Stomach (tissue), 9 donors: ENCODE results near the gene MAST3. TPM values are rescaled to one million over a fixed set of nuclear protein-coding genes. Genes with fewer than 3 reads are reported as not detected.

Experiments
- DNase-seq, 2 donors: peaks; one replicate each; pipeline versions ENCODE4 v3.0.0 to v3.0.0-alpha.2; 2013 to 2019
- H3K27ac ChIP-seq, 5 donors: fragments of 200-600 bp in 4 of 5; sonication (generic) in 4 of 5; one replicate each; pipeline ENCODE4 v1.5.1; 2013 to 2019; ENCODE audit warnings: mild to moderate bottlenecking in 1 of 5, moderate library complexity in 1 of 5
- H3K27me3 ChIP-seq, 3 donors: fragments of 200-600 bp; sonication (generic); one replicate each; pipeline ENCODE4 v1.5.1; 2017 to 2019; ENCODE audit warnings: mixed run types in 1 of 3
- H3K36me3 ChIP-seq, 4 donors: fragments of 200-600 bp; sonication (generic); 1 replicate in 3 of 4; 2 replicates in 1 of 4; pipeline ENCODE4 v1.5.1; 2016 to 2019
- H3K4me1 ChIP-seq, 4 donors: fragments of 200-600 bp; sonication (generic); one replicate each; pipeline ENCODE4 v1.5.1; 2016 to 2019
- H3K4me3 ChIP-seq, 4 donors: fragments of 200-600 bp; sonication (generic) in 3 of 4; one replicate each; pipeline ENCODE4 v1.5.1; 2016 to 2019; ENCODE audit warnings: mild to moderate bottlenecking in 1 of 4
- H3K9me3 ChIP-seq, 4 donors: fragments of 200-600 bp; sonication (generic); one replicate each; pipeline ENCODE4 v1.5.1; 2016 to 2019
- EP300 ChIP-seq: sonication (generic); formaldehyde crosslinking; IDR thresholded peaks from one replicate; pipeline ENCODE4 v1.6.1; 2017; ENCODE audit warnings: antibody characterized with exemption
- POLR2A ChIP-seq, 4 donors: fragments of 450-650 bp; IDR thresholded peaks; one replicate each; pipeline ENCODE4 v1.6.1; 2016; ENCODE audit warnings: antibody characterized with exemption in 4 of 4, control low read depth in 2 of 4, mild to moderate bottlenecking in 1 of 4, moderate library complexity in 1 of 4
- POLR2AphosphoS5 ChIP-seq, 3 donors: sonication (generic); formaldehyde crosslinking; IDR thresholded peaks; one replicate each; pipeline ENCODE4 v1.6.1; 2016; ENCODE audit warnings: antibody characterized with exemption in 3 of 3
- WGBS, 5 donors: extraction: QIAGEN DNeasy Blood & Tissue Kit in 3 of 5; methylation state at CpG; one replicate each; pipeline versions ENCODE4 v1.1.5 to v1.1.7; 2013 to 2018; 5-methylcytosine and 5-hydroxymethylcytosine counted together
- intact Hi-C: fragments of 100-400 bp; cut with DNase I; formaldehyde crosslinking; loops from one replicate; pipeline ENCODE4 v1.15.1; 2023; ENCODE audit warnings: low total_unique reads
- polyA plus RNA-seq, 3 donors: library from polyadenylated mRNA; stranded (reverse); fragments of 200-250 nt; gene quantifications; one replicate each; pipeline ENCODE4 v1.2.3, GENCODE V29; 2013
- total RNA-seq, 5 donors: library from RNA; depleted of rRNA; stranded (reverse); fragments of >200 nt; gene quantifications; one replicate each; pipeline versions ENCODE4 v1.1.0 to v1.2.3, GENCODE V29; 2014 to 2016
- TF ChIP-seq, protein P1 (sequence below), 7 experiments: fragments of 450-650 bp in 4 of 7; fragments of 200-600 bp in 3 of 7; sonication (generic) in 3 of 7; IDR thresholded peaks; one replicate each; pipeline ENCODE4 v1.5.1; 2016 to 2019; ENCODE audit warnings: antibody characterized with exemption in 7 of 7, control low read depth in 2 of 7, mild to moderate bottlenecking in 1 of 7
- donor health status: healthy with polysubstance abuse.
- donor health status: Bipolar disorder and iron deficiency.
- donor health status: healthy.

The MAST3 gene
- total and polyA plus RNA-seq, 8 donors = 1.7 to 29.0 (median 6.9) TPM

GRCh38 chr19:18119717-18120105, 22.1 kb downstream of the MAST3 start:
- H3K36me3 ChIP-seq = peaks cover 9 to 40% (median 31%) of the 10 kb centered on the region in 4 donors
- intact Hi-C loops = loop anchor here (10.0 kb wide), 1 partner anchor 45 kb away; no protein-coding TSS in a partner anchor
- peak in 1 of 2 donors; percentile 66 for DNase-seq
- H3K4me1 ChIP-seq = peaks cover 21 to 32% (median 27%) of the 10 kb centered on the region in 4 donors
- WGBS, 5 donors = 81 to 91% (median 83%) methylated on average over 10 to 14 of the region's 14 CpGs
- peak overlapping the region in 4 of 5 donors; percentile 20 to 86 (median 50) for H3K27ac ChIP-seq
- H3K27me3 ChIP-seq = no peaks in the 10 kb centered on the region
- no peak for TF ChIP-seq POLR2A (IDR thresholded peaks at IDR 0.05)
- TF ChIP-seq, protein P1, sequence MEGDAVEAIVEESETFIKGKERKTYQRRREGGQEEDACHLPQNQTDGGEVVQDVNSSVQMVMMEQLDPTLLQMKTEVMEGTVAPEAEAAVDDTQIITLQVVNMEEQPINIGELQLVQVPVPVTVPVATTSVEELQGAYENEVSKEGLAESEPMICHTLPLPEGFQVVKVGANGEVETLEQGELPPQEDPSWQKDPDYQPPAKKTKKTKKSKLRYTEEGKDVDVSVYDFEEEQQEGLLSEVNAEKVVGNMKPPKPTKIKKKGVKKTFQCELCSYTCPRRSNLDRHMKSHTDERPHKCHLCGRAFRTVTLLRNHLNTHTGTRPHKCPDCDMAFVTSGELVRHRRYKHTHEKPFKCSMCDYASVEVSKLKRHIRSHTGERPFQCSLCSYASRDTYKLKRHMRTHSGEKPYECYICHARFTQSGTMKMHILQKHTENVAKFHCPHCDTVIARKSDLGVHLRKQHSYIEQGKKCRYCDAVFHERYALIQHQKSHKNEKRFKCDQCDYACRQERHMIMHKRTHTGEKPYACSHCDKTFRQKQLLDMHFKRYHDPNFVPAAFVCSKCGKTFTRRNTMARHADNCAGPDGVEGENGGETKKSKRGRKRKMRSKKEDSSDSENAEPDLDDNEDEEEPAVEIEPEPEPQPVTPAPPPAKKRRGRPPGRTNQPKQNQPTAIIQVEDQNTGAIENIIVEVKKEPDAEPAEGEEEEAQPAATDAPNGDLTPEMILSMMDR (IDR thresholded peaks at IDR 0.05) = no peak
- no peak for TF ChIP-seq EP300
- no peak for TF ChIP-seq POLR2AphosphoS5 (IDR thresholded peaks at IDR 0.05)
- H3K4me3 ChIP-seq = peak overlapping the region in 3 of 4 donors; percentile 6 to 78 (median 24)
- H3K9me3 ChIP-seq = no peaks in the 10 kb centered on the region

DNA sequence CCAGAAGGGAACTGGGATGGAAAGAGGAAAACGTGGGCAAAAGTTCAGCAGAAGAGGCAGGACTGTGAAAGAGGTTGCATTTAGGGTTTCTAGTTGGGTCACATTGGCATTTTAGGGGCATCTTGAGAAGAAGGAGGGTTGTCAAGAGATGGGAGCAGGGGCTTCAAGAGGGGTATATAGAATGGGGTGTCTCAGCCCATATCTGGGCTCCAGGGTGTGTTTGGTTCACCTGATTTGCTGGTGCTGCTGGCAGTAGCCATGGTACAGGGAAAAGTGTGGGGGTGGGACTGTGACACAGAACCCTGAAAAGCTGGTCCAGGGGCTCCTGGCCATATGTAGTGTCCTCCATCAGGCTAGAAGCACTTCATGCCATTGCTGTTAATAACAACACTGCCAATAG, 22.5 kb downstream of the MAST3 start:
- WGBS, 5 donors = 47 to 72% (median 56%) methylated on average over 1 of the region's 1 CpG
- DNase-seq = no peak
- peaks cover 9 to 40% (median 35%) of the 10 kb centered on the region in 4 donors for H3K36me3 ChIP-seq
- peaks cover 21 to 32% (median 27%) of the 10 kb centered on the region in 4 donors for H3K4me1 ChIP-seq
- H3K27me3 ChIP-seq = no peaks in the 10 kb centered on the region
- peak overlapping the region in 4 of 5 donors; percentile 20 to 86 (median 50) for H3K27ac ChIP-seq
- intact Hi-C loops = no loop called here
- H3K4me3 ChIP-seq = no peak overlapping the region
- H3K9me3 ChIP-seq = no peaks in the 10 kb centered on the region
- TF ChIP-seq, protein P1 (IDR thresholded peaks at IDR 0.05) = no peak
- no peak for TF ChIP-seq POLR2AphosphoS5 (IDR thresholded peaks at IDR 0.05)

- no peak overlapping the region for H3K27ac ChIP-seq
- H3K36me3 ChIP-seq = peaks cover 9 to 48% (median 45%) of the 10 kb centered on the region in 4 donors
- peaks cover 21 to 32% (median 27%) of the 10 kb centered on the region in 4 donors for H3K4me1 ChIP-seq
- no peak for TF ChIP-seq POLR2A (IDR thresholded peaks at IDR 0.05)
- TF ChIP-seq POLR2AphosphoS5 (IDR thresholded peaks at IDR 0.05) = no peak
- H3K4me3 ChIP-seq = no peak overlapping the region
- no peaks in the 10 kb centered on the region for H3K9me3 ChIP-seq
- WGBS, 5 donors = 89 to 98% (median 96%) methylated on average over 5 of the region's 5 CpGs
- no peak for DNase-seq
- no peaks in the 10 kb centered on the region for H3K27me3 ChIP-seq
- intact Hi-C loops = no loop called here
These were observed 23.6 kb downstream of the MAST3 start for GRCh38 chr19:18121166-18121565.

GRCh38 chr19:18122424-18122823, 24.8 kb downstream of the MAST3 start:
- Histone ChIP-seq H3K4me3 (no peak overlapping the region), H3K4me1 (peaks cover 17 to 24% (median 22%) of the 10 kb centered on the region in 4 donors), H3K27me3 (no peaks in the 10 kb centered on the region), H3K27ac (no peak overlapping the region), H3K36me3 (peaks cover 9 to 58% (median 53%) of the 10 kb centered on the region in 4 donors), H3K9me3 (no peaks in the 10 kb centered on the region)
- DNase-seq = no peak
- intact Hi-C loops = no loop called here
- WGBS, 5 donors = 86 to 93% (median 87%) methylated on average over 7 of the region's 7 CpGs
- TF ChIP-seq EP300 (no peak), POLR2AphosphoS5 (IDR thresholded peaks at IDR 0.05) (no peak), POLR2A (IDR thresholded peaks at IDR 0.05) (no peak)
- TF ChIP-seq, protein P1 (IDR thresholded peaks at IDR 0.05) = no peak
